ENCODE results near the gene CFAP119. TPM values are rescaled to one million over a fixed set of nuclear protein-coding genes. Genes with fewer than 3 reads are reported as not detected.

CFAP119 gene
- total RNA-seq, 1 donor from 2014 or later: 5.5 TPM

- H3K27me3 ChIP-seq: no peaks in the 10 kb centered on the region
- peak within 1 kb of the TSS; percentile 92 for H3K27ac ChIP-seq
- peaks cover 11% of the 10 kb centered on the region for H3K36me3 ChIP-seq
- intact Hi-C loops (cut with DNase I): no loop called here
- H3K4me1 ChIP-seq: peaks cover 8% of the 10 kb centered on the region
- no peaks in the 10 kb centered on the region for H3K9me3 ChIP-seq
- ATAC-seq: peak; percentile 89
- TF ChIP-seq CTCF (IDR thresholded peaks at IDR 0.05): no peak
- peak within 1 kb of the TSS; percentile 92 for H3K4me3 ChIP-seq
- peak; percentile 83 for DNase-seq
These were observed 25.2 kb upstream of the CFAP119 start, which contains the start of gene ZNF629 for GRCh38 chr16:30786936-30787612. Gene ZNF629, minus strand, starts transcription at chr16:30787205. Its CDS starts 2,723 bp downstream, at chr16:30784482.

- peak; percentile 76 for ATAC-seq
- intact Hi-C loops (cut with DNase I): no loop called here
- TF ChIP-seq CTCF (IDR thresholded peaks at IDR 0.05): no peak
- Histone ChIP-seq H3K4me3 (peak overlapping the region; percentile 92), H3K36me3 (peaks cover 17% of the 10 kb centered on the region), H3K27ac (peak overlapping the region; percentile 92), H3K9me3 (no peaks in the 10 kb centered on the region), H3K27me3 (no peaks in the 10 kb centered on the region), H3K4me1 (peaks cover 8% of the 10 kb centered on the region)
- peak; percentile 76 for DNase-seq
These were observed 24.5 kb upstream of the CFAP119 start for GRCh38 chr16:30786115-30786935.

- Histone ChIP-seq H3K27me3 (no peaks in the 10 kb centered on the region), H3K27ac (no peak overlapping the region), H3K9me3 (no peaks in the 10 kb centered on the region), H3K4me1 (peaks cover 8% of the 10 kb centered on the region), H3K4me3 (peak overlapping the region; percentile 92), H3K36me3 (peaks cover 17% of the 10 kb centered on the region)
- no peak for TF ChIP-seq CTCF (IDR thresholded peaks at IDR 0.05)
- intact Hi-C loops (cut with DNase I): no loop called here
- DNase-seq (no peak), ATAC-seq (no peak)
These were observed 23.6 kb upstream of the CFAP119 start for GRCh38 chr16:30785126-30786106.

- peaks cover 8% of the 10 kb centered on the region for H3K4me1 ChIP-seq
- no peaks in the 10 kb centered on the region for H3K27me3 ChIP-seq
- H3K27ac ChIP-seq: no peak overlapping the region
- no peak overlapping the region for H3K4me3 ChIP-seq
- ATAC-seq: no peak
- intact Hi-C loops (cut with DNase I): no loop called here
- TF ChIP-seq CTCF (IDR thresholded peaks at IDR 0.05): no peak
- DNase-seq: no peak
- H3K9me3 ChIP-seq: no peaks in the 10 kb centered on the region
- H3K36me3 ChIP-seq: peaks cover 17% of the 10 kb centered on the region
These were observed 22.4 kb upstream of the CFAP119 start for GRCh38 chr16:30784215-30784614.
